Measurements from ENCODE around the gene ANG. TPM values are rescaled to one million over a fixed set of nuclear protein-coding genes. Genes with fewer than 3 reads are reported as not detected.

The ANG gene
- total and polyA plus RNA-seq, 2 experiments from 2014 or later = 0.83 to 2.7 TPM

- no peak overlapping the region for H3K27ac ChIP-seq
- H3K36me3 ChIP-seq = no peaks in the 10 kb centered on the region
- no peaks in the 10 kb centered on the region for H3K9me3 ChIP-seq (ENCODE audit: low read depth)
- no peaks in the 10 kb centered on the region for H3K27me3 ChIP-seq
- no peak for DNase-seq (ENCODE audit: low read depth in 1 of 2, low spot score in 1 of 2)
- TF ChIP-seq, protein P1, sequence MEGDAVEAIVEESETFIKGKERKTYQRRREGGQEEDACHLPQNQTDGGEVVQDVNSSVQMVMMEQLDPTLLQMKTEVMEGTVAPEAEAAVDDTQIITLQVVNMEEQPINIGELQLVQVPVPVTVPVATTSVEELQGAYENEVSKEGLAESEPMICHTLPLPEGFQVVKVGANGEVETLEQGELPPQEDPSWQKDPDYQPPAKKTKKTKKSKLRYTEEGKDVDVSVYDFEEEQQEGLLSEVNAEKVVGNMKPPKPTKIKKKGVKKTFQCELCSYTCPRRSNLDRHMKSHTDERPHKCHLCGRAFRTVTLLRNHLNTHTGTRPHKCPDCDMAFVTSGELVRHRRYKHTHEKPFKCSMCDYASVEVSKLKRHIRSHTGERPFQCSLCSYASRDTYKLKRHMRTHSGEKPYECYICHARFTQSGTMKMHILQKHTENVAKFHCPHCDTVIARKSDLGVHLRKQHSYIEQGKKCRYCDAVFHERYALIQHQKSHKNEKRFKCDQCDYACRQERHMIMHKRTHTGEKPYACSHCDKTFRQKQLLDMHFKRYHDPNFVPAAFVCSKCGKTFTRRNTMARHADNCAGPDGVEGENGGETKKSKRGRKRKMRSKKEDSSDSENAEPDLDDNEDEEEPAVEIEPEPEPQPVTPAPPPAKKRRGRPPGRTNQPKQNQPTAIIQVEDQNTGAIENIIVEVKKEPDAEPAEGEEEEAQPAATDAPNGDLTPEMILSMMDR (IDR thresholded peaks at IDR 0.05; ENCODE audit: low read depth, low read length) = no peak
- no peak overlapping the region for H3K4me3 ChIP-seq
- no peaks in the 10 kb centered on the region for H3K4me1 ChIP-seq (ENCODE audit: low read depth)
Observed at GRCh38 chr14:20743556-20743955, 55.0 kb downstream of the ANG start.

Other genes with a start within 250 kb of the ANG start
- gene OSGEP, start 234.0 kb upstream of the ANG start, total RNA-seq = 47.9 and 82.0 TPM in 2 replicates
- 42.7 and 51.7 TPM in 2 replicates for gene OSGEP, start 234.0 kb upstream of the ANG start, polyA plus RNA-seq
- 111 and 358 TPM in 2 replicates for gene APEX1, start 233.5 kb upstream of the ANG start, total RNA-seq
- gene APEX1, start 233.5 kb upstream of the ANG start, polyA plus RNA-seq = 176 and 185 TPM in 2 replicates
- gene PIP4P1, start 227.3 kb upstream of the ANG start, total RNA-seq = 17.6 and 23.1 TPM in 2 replicates
- gene PIP4P1, start 227.3 kb upstream of the ANG start, polyA plus RNA-seq = 49.4 and 60.1 TPM in 2 replicates
- 15.6 and 20.7 TPM in 2 replicates for gene PNP, start 219.4 kb upstream of the ANG start, total RNA-seq
- 15.7 and 22.2 TPM in 2 replicates for gene PNP, start 219.4 kb upstream of the ANG start, polyA plus RNA-seq
- not detected in 2 replicates for gene RNASE10, start 183.2 kb upstream of the ANG start, total RNA-seq
- gene RNASE10, start 183.2 kb upstream of the ANG start, polyA plus RNA-seq = 0.81 and 0.99 TPM in 2 replicates
- gene RNASE9, start 127.7 kb upstream of the ANG start, total RNA-seq = not detected in 2 replicates
- not detected in 2 replicates for gene RNASE9, start 127.7 kb upstream of the ANG start, polyA plus RNA-seq
- gene RNASE11, start 100.8 kb upstream of the ANG start, total RNA-seq = not detected in 2 replicates
- not detected in 2 replicates for gene RNASE11, start 100.8 kb upstream of the ANG start, polyA plus RNA-seq
- not detected in 2 replicates for gene RNASE12, start 97.4 kb upstream of the ANG start, total RNA-seq
- gene RNASE12, start 97.4 kb upstream of the ANG start, polyA plus RNA-seq = not detected in 2 replicates
- gene OR6S1, start 47.1 kb upstream of the ANG start, total RNA-seq = not detected in 2 replicates
- not detected in 2 replicates for gene OR6S1, start 47.1 kb upstream of the ANG start, polyA plus RNA-seq
- 9.1 and 9.6 TPM in 2 replicates for gene RNASE4, start 4.2 kb upstream of the ANG start, total RNA-seq
- 7.2 and 12.4 TPM in 2 replicates for gene RNASE4, start 4.2 kb upstream of the ANG start, polyA plus RNA-seq
- gene EDDM3A, start 57.1 kb downstream of the ANG start, total RNA-seq = not detected in 2 replicates
- gene EDDM3A, start 57.1 kb downstream of the ANG start, polyA plus RNA-seq = 0.15 and 0.25 TPM in 2 replicates
- 1.8 TPM in 1 of 2 replicates, not detected in the other for gene EDDM3B, start 79.6 kb downstream of the ANG start, total RNA-seq
- 0.26 and 5.2 TPM in 2 replicates for gene EDDM3B, start 79.6 kb downstream of the ANG start, polyA plus RNA-seq
- gene RNASE6, start 92.5 kb downstream of the ANG start, total RNA-seq = not detected in 2 replicates
- gene RNASE6, start 92.5 kb downstream of the ANG start, polyA plus RNA-seq = 0.60 TPM in 1 of 2 replicates, not detected in the other
- 1.3 and 3.6 TPM in 2 replicates for gene RNASE1, start 114.1 kb downstream of the ANG start, total RNA-seq
- gene RNASE1, start 114.1 kb downstream of the ANG start, polyA plus RNA-seq = 2.5 and 5.7 TPM in 2 replicates
- not detected in 2 replicates for gene RNASE3, start 202.6 kb downstream of the ANG start, total RNA-seq
- gene RNASE3, start 202.6 kb downstream of the ANG start, polyA plus RNA-seq = not detected in 2 replicates

Measured in cardiac muscle cell (in vitro differentiated cells and primary cell).